Fibroblast of lung (primary cell): ENCODE data around the gene AGPAT4. TPM values are rescaled to one million over a fixed set of nuclear protein-coding genes. Genes with fewer than 3 reads are reported as not detected.

Experiments used
- DNase-seq, 2 donors: peaks; one replicate each; pipeline versions ENCODE4 v3.0.0 to v3.0.0-alpha.2; 2010; ENCODE audit warnings: low read depth in 2 of 2
- H2AFZ ChIP-seq: 2 replicates; pipeline ENCODE4 v1.5.1; 2012; ENCODE audit warnings: low read length, control low read depth, inconsistent platforms
- H3K27ac ChIP-seq: 2 replicates; pipeline ENCODE4 v1.5.1; 2011; ENCODE audit warnings: low read length, control low read depth; ENCODE audit not compliant: insufficient read depth
- H3K27me3 ChIP-seq: 2 replicates; pipeline ENCODE4 v1.5.1; 2011; ENCODE audit warnings: mild to moderate bottlenecking, low read length; ENCODE audit not compliant: control insufficient read depth, insufficient read depth
- H3K36me3 ChIP-seq: 2 replicates; pipeline ENCODE4 v1.5.1; 2011; ENCODE audit warnings: low read length; ENCODE audit not compliant: control insufficient read depth, insufficient read depth
- H3K4me1 ChIP-seq: 2 replicates; pipeline ENCODE4 v1.5.1; 2011; ENCODE audit warnings: low read length; ENCODE audit not compliant: control insufficient read depth, insufficient read depth; ENCODE audit errors: extremely low read depth
- H3K4me2 ChIP-seq: 2 replicates; pipeline ENCODE4 v1.5.1; 2011; ENCODE audit warnings: low read length, control low read depth; ENCODE audit not compliant: insufficient read depth; ENCODE audit errors: extremely low read depth
- H3K4me3 ChIP-seq, 4 experiments: fragments of 200-600 bp in 1 of 4; sonication (generic) in 1 of 4; replicated peaks in 1 of 4; 2 replicates each; pipeline ENCODE4 v1.5.1; 2011 to 2016; ENCODE audit warnings: low read length in 4 of 4, low read depth in 3 of 4, mild to moderate bottlenecking in 3 of 4, control low read depth in 2 of 4, inconsistent platforms in 1 of 4, mixed read lengths in 1 of 4; ENCODE audit not compliant: insufficient read depth in 1 of 4; ENCODE audit errors: control extremely low read depth in 1 of 4
- H3K79me2 ChIP-seq: 2 replicates; pipeline ENCODE4 v1.5.1; 2012; ENCODE audit warnings: mild to moderate bottlenecking, low read length, inconsistent platforms; ENCODE audit not compliant: control insufficient read depth, insufficient read depth
- H3K9ac ChIP-seq: 2 replicates; pipeline ENCODE4 v1.5.1; 2011; ENCODE audit warnings: mild to moderate bottlenecking, low read length, control low read depth; ENCODE audit not compliant: insufficient read depth
- H3K9me3 ChIP-seq: 2 replicates; pipeline ENCODE4 v1.5.1; 2012; ENCODE audit warnings: low read depth, low read length; ENCODE audit not compliant: control insufficient read depth, insufficient read depth
- H4K20me1 ChIP-seq: 2 replicates; pipeline ENCODE4 v1.5.1; 2011; ENCODE audit warnings: low read length; ENCODE audit not compliant: control insufficient read depth, insufficient read depth; ENCODE audit errors: extremely low read depth
- CTCF ChIP-seq, 2 donors: IDR thresholded peaks in 1 of 2; conservative IDR thresholded peaks in 1 of 2; 1 replicate in 1 of 2; 2 replicates in 1 of 2; pipeline ENCODE4 v1.5.1; 2011 to 2012; ENCODE audit warnings: low read length in 2 of 2, control low read depth in 1 of 2, inconsistent platforms in 1 of 2, low read depth in 1 of 2, mild to moderate bottlenecking in 1 of 2
- EZH2 ChIP-seq: IDR thresholded peaks from 2 replicates; pipeline ENCODE4 v1.5.1; 2012; ENCODE audit warnings: low read length, control low read depth, mild to moderate bottlenecking; ENCODE audit errors: missing control alignments
- polyA plus RNA-seq, 2 donors: library from polyadenylated mRNA; depleted of rRNA in 1 of 2; stranded (reverse) in 1 of 2; unstranded in 1 of 2; fragments of >200 nt; gene quantifications; 2 replicates each; pipeline ENCODE4 v1.2.1, GENCODE V29; 2011 to 2012; ENCODE audit warnings: missing spikeins in 1 of 2
- total RNA-seq: library from RNA; depleted of rRNA; stranded (reverse); fragments of >200 nt; gene quantifications from 2 replicates; pipeline ENCODE4 v1.2.1, GENCODE V29; 2014

AGPAT4 gene
- total and polyA plus RNA-seq, 2 donors (not counting 1 experiment from before 2014, with no cell fraction given), result 4.7 to 8.4 TPM

DNA sequence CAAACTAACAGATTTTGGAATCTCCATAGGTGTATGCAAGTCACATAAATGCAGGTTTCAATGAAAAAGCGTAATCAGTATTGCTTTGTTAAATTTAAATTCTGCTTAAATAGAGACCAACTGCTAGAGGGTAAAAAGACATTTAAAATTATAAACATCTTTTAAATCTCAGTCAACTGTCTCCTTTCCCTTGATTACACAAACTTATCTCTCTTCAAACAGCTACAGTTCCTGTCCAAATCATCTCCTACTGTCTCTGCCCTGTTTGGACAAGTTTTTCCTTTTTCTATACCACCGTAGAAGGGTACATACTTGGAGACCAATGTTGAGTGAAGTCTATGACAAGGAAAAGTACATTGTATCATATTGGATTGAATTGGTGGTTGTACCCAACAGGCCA lies 43.5 kb downstream of the AGPAT4 start:
- Histone ChIP-seq H3K9me3 (no peaks in the 10 kb centered on the region), H3K79me2 (no peaks in the 10 kb centered on the region), H3K4me3 (no peak overlapping the region), H3K4me2 (no peak overlapping the region), H3K4me1 (peaks cover 3% of the 10 kb centered on the region), H3K27me3 (no peaks in the 10 kb centered on the region), H3K36me3 (no peaks in the 10 kb centered on the region), H3K9ac (no peak overlapping the region), H4K20me1 (no peaks in the 10 kb centered on the region), H3K27ac (no peak overlapping the region), H2AFZ (no peak overlapping the region)
- no peak for DNase-seq
- TF ChIP-seq EZH2, result no peak
- TF ChIP-seq CTCF (conservative IDR thresholded peaks at IDR 0.05 in 1 of 2, IDR thresholded peaks at IDR 0.05 in 1 of 2; ENCODE audit: low read depth in 1 of 2, low read length in 2 of 2), result no peak

DNA sequence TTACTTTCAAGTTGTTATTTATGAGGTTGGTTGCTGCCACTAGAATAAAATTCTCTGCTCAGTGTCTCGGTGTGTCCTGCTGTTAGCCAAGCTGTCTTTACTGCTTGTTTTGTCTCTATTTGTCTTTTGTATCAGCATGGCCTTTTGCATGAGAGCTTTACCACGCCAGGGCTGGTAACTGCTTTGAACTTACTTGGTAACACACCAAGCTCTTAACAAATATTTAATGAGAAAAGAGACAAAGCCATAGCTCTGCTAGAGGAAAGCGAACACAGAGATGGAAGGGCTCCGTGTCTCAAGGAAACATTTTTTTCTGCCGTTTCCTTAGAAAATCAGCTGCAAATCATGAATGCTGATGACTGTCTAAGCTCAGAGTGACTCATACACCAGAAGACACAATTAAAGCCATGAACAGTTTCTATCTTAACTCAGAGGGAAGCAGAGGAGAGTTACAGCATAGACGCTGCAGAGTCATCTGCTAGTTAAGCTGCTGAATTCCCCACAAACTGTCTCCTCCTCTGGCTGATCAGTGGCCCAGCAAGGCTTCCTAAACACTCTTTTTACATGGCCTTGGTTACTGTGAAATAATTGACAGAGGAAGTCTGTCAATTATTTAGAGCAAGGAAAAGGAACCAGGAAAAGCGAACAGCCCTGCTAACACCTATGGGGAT lies 44.8 kb downstream of the AGPAT4 start:
- Histone ChIP-seq H3K27ac (peak overlapping the region; percentile 51), H3K4me1 (no peaks in the 10 kb centered on the region), H3K79me2 (no peaks in the 10 kb centered on the region), H3K4me3 (peak overlapping the region in 2 of 4 experiments; percentile 0 to 3), H3K36me3 (no peaks in the 10 kb centered on the region), H3K27me3 (no peaks in the 10 kb centered on the region), H2AFZ (peak overlapping the region; percentile 11), H3K9ac (no peak overlapping the region), H3K9me3 (no peaks in the 10 kb centered on the region), H3K4me2 (peak overlapping the region; percentile 49), H4K20me1 (no peaks in the 10 kb centered on the region)
- peak; percentile 86 to 92 for DNase-seq
- no peak for TF ChIP-seq CTCF (conservative IDR thresholded peaks at IDR 0.05 in 1 of 2, IDR thresholded peaks at IDR 0.05 in 1 of 2; ENCODE audit: low read depth in 1 of 2, low read length in 2 of 2)
- no peak for TF ChIP-seq EZH2

- Histone ChIP-seq H4K20me1 (no peaks in the 10 kb centered on the region), H3K4me1 (no peaks in the 10 kb centered on the region), H3K9me3 (no peaks in the 10 kb centered on the region), H3K27ac (no peak overlapping the region), H3K4me3 (no peak overlapping the region), H3K4me2 (no peak overlapping the region), H3K27me3 (no peaks in the 10 kb centered on the region), H3K36me3 (no peaks in the 10 kb centered on the region), H3K9ac (no peak overlapping the region), H2AFZ (no peak overlapping the region), H3K79me2 (no peaks in the 10 kb centered on the region)
- TF ChIP-seq CTCF (conservative IDR thresholded peaks at IDR 0.05 in 1 of 2, IDR thresholded peaks at IDR 0.05 in 1 of 2; ENCODE audit: low read depth in 1 of 2, low read length in 2 of 2) (no peak), EZH2 (no peak)
- peak in 1 of 2 donors; percentile 52 for DNase-seq
Observed at GRCh38 chr6:161228096-161228495, 45.8 kb downstream of the AGPAT4 start.
